ENCODE data around the gene TTK.

TTK gene

GRCh38 chr6:79984261-79984660 is 20.2 kb upstream of the TTK start:
- H3K4me3 ChIP-seq (ENCODE audit: low read length): no peak overlapping the region
- peak; percentile 12 for TF ChIP-seq CTCF (conservative IDR thresholded peaks at IDR 0.05; ENCODE audit: low read depth, low read length)
- peak; percentile 5 for DNase-seq (ENCODE audit: low read depth)

- no peak overlapping the region for H3K4me3 ChIP-seq (ENCODE audit: low read length)
- no peak for TF ChIP-seq CTCF (conservative IDR thresholded peaks at IDR 0.05; ENCODE audit: low read depth, low read length)
Observed at GRCh38 chr6:79985128-79985527, 19.3 kb upstream of the TTK start.

GRCh38 chr6:79989641-79990040 is 14.8 kb upstream of the TTK start:
- TF ChIP-seq CTCF (conservative IDR thresholded peaks at IDR 0.05; ENCODE audit: low read depth, low read length): no peak
- H3K4me3 ChIP-seq (ENCODE audit: low read length): no peak overlapping the region
- DNase-seq (ENCODE audit: low read depth): no peak

More at GRCh38 chr6:79985128-79985527, 19.3 kb upstream of the TTK start:
- no peak for DNase-seq (ENCODE audit: low read depth)

GRCh38 chr6:79993012-79993910 is 11.2 kb upstream of the TTK start:
- no peak for DNase-seq (ENCODE audit: low read depth)
- no peak for TF ChIP-seq CTCF (conservative IDR thresholded peaks at IDR 0.05; ENCODE audit: low read depth, low read length)
- no peak overlapping the region for H3K4me3 ChIP-seq (ENCODE audit: low read length)

- no peak for DNase-seq (ENCODE audit: low read depth)
- H3K4me3 ChIP-seq (ENCODE audit: low read length): no peak overlapping the region
- TF ChIP-seq CTCF (conservative IDR thresholded peaks at IDR 0.05; ENCODE audit: low read depth, low read length): no peak
Observed at GRCh38 chr6:79993911-79994309, 10.5 kb upstream of the TTK start.

- TF ChIP-seq CTCF (conservative IDR thresholded peaks at IDR 0.05; ENCODE audit: low read depth, low read length): no peak
- DNase-seq (ENCODE audit: low read depth): no peak
- no peak overlapping the region for H3K4me3 ChIP-seq (ENCODE audit: low read length)
Observed at GRCh38 chr6:79997728-79998127, 6.7 kb upstream of the TTK start.

GRCh38 chr6:80001337-80001736 is 3.1 kb upstream of the TTK start:
- H3K4me3 ChIP-seq (ENCODE audit: low read length): no peak overlapping the region
- no peak for TF ChIP-seq CTCF (conservative IDR thresholded peaks at IDR 0.05; ENCODE audit: low read depth, low read length)
- DNase-seq (ENCODE audit: low read depth): no peak

All from retinal pigment epithelial cell (primary cell).